Endothelial cell of umbilical vein (primary cell): ENCODE data around the gene SRGAP1. TPM values are rescaled to one million over a fixed set of nuclear protein-coding genes. Genes with fewer than 3 reads are reported as not detected.

Source experiments
- BruUV-seq: library from RNA; stranded (reverse); fragments of 400-500 nt; replicated peaks from 2 replicates; lab custom pipeline; 2021; lab: Mats Ljungman, UMichigan
- CTCF ChIA-PET: fragments of 300-600, 350-600 bp; sonication (Branson Sonifier 250); formaldehyde crosslinking; loops from one replicate; lab custom pipeline; 2021; ENCODE audit warnings: antibody characterized with exemption, inconsistent platforms; lab: Charles Lee
- POLR2A ChIA-PET: fragments of 300-600, 350-600 bp; sonication (Branson Sonifier 250); formaldehyde crosslinking; loops from one replicate; lab custom pipeline; 2021; ENCODE audit warnings: antibody characterized with exemption, inconsistent platforms; lab: Charles Lee
- DNase-seq: peaks from one replicate; pipeline ENCODE4 v3.0.0-alpha.2; 2011; ENCODE audit warnings: low read depth, low spot score
- FAIRE-seq: peaks from 2 replicates; lab custom pipeline; 2011; peaks lifted over from hg19 to GRCh38; lab: Jason Lieb, UNC
- H2AFZ ChIP-seq: 2 replicates; pipeline ENCODE4 v1.6.0; 2012; ENCODE audit warnings: low read depth, low read length, control low read depth, inconsistent platforms
- H3K27ac ChIP-seq: 2 replicates; pipeline ENCODE4 v1.5.1; 2011; ENCODE audit warnings: low read depth, mild to moderate bottlenecking, control low read depth, low read length, moderate library complexity; ENCODE audit not compliant: insufficient read depth
- H3K27me3 ChIP-seq, 2 experiments: 2 replicates each; pipeline versions ENCODE4 v1.6.0 to v1.6.1; 2011; ENCODE audit warnings: low read length in 2 of 2, mixed read lengths in 1 of 2; ENCODE audit not compliant: control insufficient read depth in 2 of 2, insufficient read depth in 2 of 2
- H3K36me3 ChIP-seq, 2 experiments: 2 replicates in 1 of 2; 3 replicates in 1 of 2; pipeline ENCODE4 v1.5.1; 2011; ENCODE audit warnings: low read length in 2 of 2, mild to moderate bottlenecking in 1 of 2, moderate library complexity in 1 of 2; ENCODE audit not compliant: control insufficient read depth in 2 of 2, insufficient read depth in 2 of 2; ENCODE audit errors: extremely low read depth in 1 of 2
- H3K4me1 ChIP-seq: 3 replicates; pipeline ENCODE4 v1.5.1; 2011; ENCODE audit warnings: mild to moderate bottlenecking, low read length; ENCODE audit not compliant: control insufficient read depth, insufficient read depth; ENCODE audit errors: extremely low read depth
- H3K4me2 ChIP-seq: 2 replicates; pipeline ENCODE4 v1.6.1; 2011; ENCODE audit warnings: low read length, control low read depth, mixed read lengths; ENCODE audit not compliant: insufficient read depth
- H3K4me3 ChIP-seq, 3 experiments: fragments of 200-600 bp in 1 of 3; sonication (generic), shearing (Covaris generic) in 1 of 3; replicated peaks in 1 of 3; 2 replicates each; pipeline ENCODE4 v1.5.1; 2011 to 2016; ENCODE audit warnings: control low read depth in 3 of 3, low read length in 3 of 3, mild to moderate bottlenecking in 2 of 3, inconsistent platforms in 1 of 3, low read depth in 1 of 3, moderate library complexity in 1 of 3; ENCODE audit not compliant: insufficient read depth in 1 of 3
- H3K79me2 ChIP-seq: 2 replicates; pipeline ENCODE4 v1.6.0; 2012; ENCODE audit warnings: low read length, inconsistent platforms; ENCODE audit not compliant: control insufficient read depth, insufficient read depth
- H3K9ac ChIP-seq: replicated peaks from 2 replicates; pipeline ENCODE3; 2011; ENCODE audit warnings: low read length, control low read depth; ENCODE audit not compliant: insufficient read depth; ENCODE audit errors: extremely low read depth
- H3K9me1 ChIP-seq: replicated peaks from 3 replicates; pipeline ENCODE4 v1.6.0; 2011; ENCODE audit warnings: mild to moderate bottlenecking, low read length; ENCODE audit not compliant: control insufficient read depth, insufficient read depth; ENCODE audit errors: extremely low read depth
- H3K9me3 ChIP-seq: replicated peaks from 2 replicates; pipeline ENCODE4 v1.5.1; 2012; ENCODE audit warnings: low read length, inconsistent platforms; ENCODE audit not compliant: control insufficient read depth, insufficient read depth
- H4K20me1 ChIP-seq: replicated peaks from 2 replicates; pipeline ENCODE3; 2011; ENCODE audit warnings: mild to moderate bottlenecking, low read length; ENCODE audit not compliant: control insufficient read depth, insufficient read depth; ENCODE audit errors: extremely low read depth
- EZH2 ChIP-seq: IDR thresholded peaks from 2 replicates; pipeline ENCODE4 v1.6.1; 2012; ENCODE audit warnings: borderline replicate concordance, low read depth, mild to moderate bottlenecking, moderate library complexity, low read length, inconsistent platforms; ENCODE audit not compliant: severe bottlenecking
- FOS ChIP-seq: IDR thresholded peaks from 2 replicates; pipeline ENCODE4 v1.6.1; 2011; ENCODE audit warnings: mild to moderate bottlenecking, low read length, moderate library complexity, borderline replicate concordance; ENCODE audit not compliant: insufficient read depth
- GATA2 ChIP-seq: IDR thresholded peaks from 2 replicates; pipeline ENCODE4 v1.7.0; 2011; ENCODE audit warnings: low read depth, mild to moderate bottlenecking, moderate library complexity, mixed read lengths, low read length; ENCODE audit not compliant: insufficient read length, insufficient read depth
- JUN ChIP-seq: IDR thresholded peaks from 2 replicates; pipeline ENCODE4 v1.6.1; 2011; ENCODE audit warnings: borderline replicate concordance, low read depth; ENCODE audit not compliant: insufficient read length, insufficient read depth
- MAX ChIP-seq: IDR thresholded peaks from 2 replicates; pipeline ENCODE4 v1.6.1; 2011; ENCODE audit not compliant: insufficient read depth, insufficient read length
- MYC ChIP-seq: IDR thresholded peaks from one replicate; pipeline ENCODE4 v1.6.1; 2011; ENCODE audit warnings: mild to moderate bottlenecking, low read depth, low read length
- POLR2A ChIP-seq: IDR thresholded peaks from 2 replicates; pipeline ENCODE4 v1.6.1; 2012; ENCODE audit warnings: low read depth, mild to moderate bottlenecking, control low read depth, low read length
- POLR2AphosphoS5 ChIP-seq: IDR thresholded peaks from 2 replicates; pipeline ENCODE4 v1.6.1; 2012; ENCODE audit warnings: low read depth, mild to moderate bottlenecking, control low read depth, low read length, moderate library complexity; ENCODE audit not compliant: insufficient read depth
- dilution Hi-C: fragments of 300-500 bp; cut with MboI; formaldehyde crosslinking; loops from one replicate; pipeline ENCODE4 v1.15.0; 2019; ENCODE audit warnings: low sequenced_read_pairs; ENCODE audit not compliant: extremely low pct_ligation_motif_present
- intact Hi-C: fragments of 100-400 bp; cut with micrococcal nuclease; formaldehyde crosslinking; loops from one replicate; pipeline ENCODE4 v1.10.0; 2022
- polyA plus RNA-seq, 4 experiments: library from polyadenylated mRNA; depleted of rRNA in 3 of 4; stranded (reverse) in 3 of 4; unstranded in 1 of 4; fragments of >200 nt; gene quantifications; 2 replicates each; pipeline versions ENCODE4 v1.2.1 to v1.2.3, GENCODE V29; 2011 to 2012; ENCODE audit warnings: missing spikeins in 1 of 4
- total RNA-seq: library from RNA; stranded (reverse); gene quantifications from 2 replicates; pipeline ENCODE4 v1.2.3, GENCODE V29; 2021
- TF ChIP-seq, protein P1 (sequence below), 2 donors: IDR thresholded peaks; 1 replicate in 1 of 2; 2 replicates in 1 of 2; pipeline ENCODE4 v1.5.1; 2011; ENCODE audit warnings: low read length in 2 of 2, mild to moderate bottlenecking in 2 of 2, moderate library complexity in 2 of 2, control low read depth in 1 of 2, inconsistent platforms in 1 of 2, low read depth in 1 of 2; ENCODE audit not compliant: insufficient read depth in 1 of 2; ENCODE audit errors: extremely low read depth in 1 of 2

The SRGAP1 gene
- total and polyA plus RNA-seq, 2 donors (not counting 3 experiments of a cell fraction or from before 2014, with no cell fraction given), result 4.9 to 16.3 TPM

GRCh38 chr12:63999853-64000252, 155.4 kb downstream of the SRGAP1 start:
- DNase-seq (no peak), FAIRE-seq (no peak)
- H3K9me3 ChIP-seq, result no peaks in the 10 kb centered on the region
- H3K4me2 ChIP-seq, result no peak overlapping the region
- dilution Hi-C loops (no loop called here), intact Hi-C loops (no loop called here)
- TF ChIP-seq POLR2AphosphoS5 (no peak), GATA2 (no peak), POLR2A (no peak), JUN (no peak), MAX (no peak), EZH2 (no peak), FOS (no peak), MYC (no peak)
- TF ChIP-seq, protein P1, sequence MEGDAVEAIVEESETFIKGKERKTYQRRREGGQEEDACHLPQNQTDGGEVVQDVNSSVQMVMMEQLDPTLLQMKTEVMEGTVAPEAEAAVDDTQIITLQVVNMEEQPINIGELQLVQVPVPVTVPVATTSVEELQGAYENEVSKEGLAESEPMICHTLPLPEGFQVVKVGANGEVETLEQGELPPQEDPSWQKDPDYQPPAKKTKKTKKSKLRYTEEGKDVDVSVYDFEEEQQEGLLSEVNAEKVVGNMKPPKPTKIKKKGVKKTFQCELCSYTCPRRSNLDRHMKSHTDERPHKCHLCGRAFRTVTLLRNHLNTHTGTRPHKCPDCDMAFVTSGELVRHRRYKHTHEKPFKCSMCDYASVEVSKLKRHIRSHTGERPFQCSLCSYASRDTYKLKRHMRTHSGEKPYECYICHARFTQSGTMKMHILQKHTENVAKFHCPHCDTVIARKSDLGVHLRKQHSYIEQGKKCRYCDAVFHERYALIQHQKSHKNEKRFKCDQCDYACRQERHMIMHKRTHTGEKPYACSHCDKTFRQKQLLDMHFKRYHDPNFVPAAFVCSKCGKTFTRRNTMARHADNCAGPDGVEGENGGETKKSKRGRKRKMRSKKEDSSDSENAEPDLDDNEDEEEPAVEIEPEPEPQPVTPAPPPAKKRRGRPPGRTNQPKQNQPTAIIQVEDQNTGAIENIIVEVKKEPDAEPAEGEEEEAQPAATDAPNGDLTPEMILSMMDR (IDR thresholded peaks at IDR 0.05; ENCODE audit: extremely low read depth in 1 of 2, insufficient read depth in 1 of 2, low read depth in 1 of 2, low read length in 2 of 2), result no peak
- H2AFZ ChIP-seq, result no peak overlapping the region
- H3K9me1 ChIP-seq, result no peaks in the 10 kb centered on the region
- H4K20me1 ChIP-seq, result no peaks in the 10 kb centered on the region
- no peaks in the 10 kb centered on the region for H3K79me2 ChIP-seq
- peaks cover 0 to 3% of the 10 kb centered on the region in 2 experiments for H3K36me3 ChIP-seq
- POLR2A ChIA-PET, result no interaction called here
- no peak overlapping the region for H3K9ac ChIP-seq
- H3K27me3 ChIP-seq, result no peaks in the 10 kb centered on the region
- CTCF ChIA-PET, result no interaction called here
- no peak overlapping the region for H3K27ac ChIP-seq
- no peak overlapping the region for H3K4me3 ChIP-seq
- H3K4me1 ChIP-seq, result no peaks in the 10 kb centered on the region
- BruUV-seq, result no TSS peak
